ENCODE results near the gene TLE1. TPM values are rescaled to one million over a fixed set of nuclear protein-coding genes. Genes with fewer than 3 reads are reported as not detected.
"Not testable (repeated sequence)": the region's sequence is repeated elsewhere in the genome, so short reads cannot be mapped to it uniquely, and the experiment has no call there.

TLE1 gene
- total and polyA plus RNA-seq, 4 donors, result 57.0 to 69.9 (median 64.3) TPM

DNA sequence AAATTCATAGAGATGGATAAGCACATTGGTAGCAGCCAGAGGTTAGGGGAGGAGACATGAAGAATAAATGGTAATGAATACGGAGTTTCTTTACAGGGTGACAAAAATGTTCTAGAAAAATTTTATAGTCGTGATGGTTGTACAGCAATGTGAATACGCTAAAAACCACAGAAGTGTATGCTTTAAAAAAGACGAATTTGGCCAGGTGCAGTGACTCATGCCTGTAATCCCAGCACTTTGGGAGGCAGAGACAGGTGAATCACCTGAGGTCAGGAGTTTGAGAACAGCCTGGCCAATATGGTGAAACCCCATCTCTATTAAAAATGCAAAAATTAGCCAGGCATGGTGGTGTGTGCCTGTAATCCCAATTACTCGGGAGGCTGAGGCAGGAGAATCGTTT is 44.8 kb downstream of the TLE1 start:
- H3K27me3 ChIP-seq (ENCODE audit: control insufficient read depth, insufficient read depth, low read length); H3K9me3 ChIP-seq (ENCODE audit: control insufficient read depth, insufficient read depth, low read length); DNase-seq (ENCODE audit: low read depth in 4 of 6, low spot score in 6 of 6); H3K36me3 ChIP-seq (ENCODE audit: control insufficient read depth, insufficient read depth, low read length); H3K4me1 ChIP-seq (ENCODE audit: control insufficient read depth, insufficient read depth, low read length); H3K4me3 ChIP-seq (ENCODE audit: low read depth, low read length); H3K27ac ChIP-seq (ENCODE audit: low read depth, low read length): not testable (repeated sequence)
- WGBS (ENCODE audit: insufficient coverage), result 100% methylated on average over 2 of the region's 6 CpGs

DNA sequence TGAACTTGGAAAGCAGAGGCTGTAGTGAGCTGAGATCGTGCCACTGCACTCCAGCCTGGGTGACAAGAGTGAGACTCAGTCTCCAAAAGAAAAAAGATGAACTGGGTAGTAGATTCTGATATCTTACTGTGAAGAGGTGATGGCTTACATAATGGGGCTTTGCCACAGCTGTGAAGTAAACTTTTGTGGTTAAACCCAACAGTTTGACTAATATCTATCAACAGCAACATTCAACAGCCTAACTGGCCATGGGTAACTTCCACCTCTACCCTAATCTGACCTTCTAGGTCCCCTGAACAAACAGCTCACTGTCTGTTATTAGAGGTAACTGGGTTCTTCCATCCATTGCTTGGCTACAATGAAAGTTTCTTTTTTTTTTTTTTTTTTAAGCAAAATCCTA is 52.1 kb downstream of the TLE1 start:
- no peak overlapping the region for H3K4me3 ChIP-seq (ENCODE audit: low read depth, low read length)
- H3K36me3 ChIP-seq (ENCODE audit: control insufficient read depth, insufficient read depth, low read length), result no peaks in the 10 kb centered on the region
- H3K27me3 ChIP-seq (ENCODE audit: control insufficient read depth, insufficient read depth, low read length), result no peaks in the 10 kb centered on the region
- WGBS (ENCODE audit: insufficient coverage), result 92% methylated on average over 1 of the region's 1 CpG
- no peak for DNase-seq (ENCODE audit: low read depth in 4 of 6, low spot score in 6 of 6)
- H3K4me1 ChIP-seq (ENCODE audit: control insufficient read depth, insufficient read depth, low read length), result peaks cover 9% of the 10 kb centered on the region
- H3K9me3 ChIP-seq (ENCODE audit: control insufficient read depth, insufficient read depth, low read length), result no peaks in the 10 kb centered on the region
- H3K27ac ChIP-seq (ENCODE audit: low read depth, low read length), result no peak overlapping the region

DNA sequence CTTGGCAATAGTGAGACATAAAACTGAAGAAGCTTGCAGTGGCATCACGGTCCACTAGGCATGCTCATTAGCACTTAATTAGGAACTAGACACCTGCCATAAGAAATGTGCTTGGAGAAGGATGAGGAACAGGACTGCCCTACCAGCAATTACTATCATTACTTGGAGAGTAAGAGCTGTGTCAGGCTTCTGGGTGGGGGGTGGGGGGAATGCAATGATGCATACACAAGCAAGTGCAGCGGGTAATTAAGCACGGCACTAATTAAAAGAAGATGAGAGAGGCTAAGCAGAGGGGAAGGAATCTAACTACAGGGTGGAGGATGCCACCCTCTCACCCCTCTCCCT is 53.1 kb downstream of the TLE1 start:
- no peaks in the 10 kb centered on the region for H3K27me3 ChIP-seq (ENCODE audit: control insufficient read depth, insufficient read depth, low read length)
- H3K4me3 ChIP-seq (ENCODE audit: low read depth, low read length), result no peak overlapping the region
- H3K27ac ChIP-seq (ENCODE audit: low read depth, low read length), result no peak overlapping the region
- DNase-seq (ENCODE audit: low read depth in 4 of 6, low spot score in 6 of 6), result peak in 2 of 6 donors; percentile 67 to 84
- peaks cover 7% of the 10 kb centered on the region for H3K4me1 ChIP-seq (ENCODE audit: control insufficient read depth, insufficient read depth, low read length)
- WGBS (ENCODE audit: insufficient coverage), result no CpG with 5 or more reads among the region's 3 CpGs
- no peaks in the 10 kb centered on the region for H3K9me3 ChIP-seq (ENCODE audit: control insufficient read depth, insufficient read depth, low read length)
- peaks cover 3% of the 10 kb centered on the region for H3K36me3 ChIP-seq (ENCODE audit: control insufficient read depth, insufficient read depth, low read length)

DNA sequence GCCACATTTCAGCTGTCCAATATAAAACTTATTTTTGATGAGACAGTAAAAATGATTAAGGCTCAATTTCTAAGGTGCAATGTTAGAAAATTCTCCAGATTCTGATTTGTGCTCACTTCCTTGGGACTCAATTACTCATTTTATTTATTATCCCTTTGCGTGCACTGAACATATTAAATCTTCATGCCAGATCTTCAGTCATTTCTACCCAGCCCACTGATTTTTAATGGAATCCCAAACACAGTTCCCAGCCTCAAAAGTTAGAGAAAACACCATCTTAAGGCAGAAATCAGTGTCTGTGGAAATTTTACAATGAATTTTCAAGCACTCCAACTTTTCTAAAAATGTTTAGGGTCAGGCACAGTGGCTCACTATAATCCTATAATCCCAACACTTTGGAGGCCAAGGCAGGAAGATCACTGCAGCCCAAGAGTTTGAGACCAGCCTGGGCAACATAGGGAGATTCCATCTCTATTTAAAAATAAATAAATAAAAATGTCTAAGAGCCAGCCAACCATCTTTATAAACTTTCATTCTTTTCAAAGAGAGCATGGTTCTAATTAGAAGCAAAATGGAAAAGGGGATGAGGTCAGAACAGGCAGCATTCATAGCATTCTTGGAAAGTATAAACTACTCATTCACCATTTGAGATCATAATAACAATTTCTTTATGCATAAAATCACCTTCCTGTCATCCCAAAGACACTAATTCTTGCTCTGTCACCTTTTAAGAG is 53.7 kb downstream of the TLE1 start:
- Histone ChIP-seq H3K4me1 (ENCODE audit: control insufficient read depth, insufficient read depth, low read length) (peaks cover 7% of the 10 kb centered on the region), H3K9me3 (ENCODE audit: control insufficient read depth, insufficient read depth, low read length) (no peaks in the 10 kb centered on the region), H3K27ac (ENCODE audit: low read depth, low read length) (no peak overlapping the region), H3K4me3 (ENCODE audit: low read depth, low read length) (no peak overlapping the region), H3K36me3 (ENCODE audit: control insufficient read depth, insufficient read depth, low read length) (peaks cover 3% of the 10 kb centered on the region), H3K27me3 (ENCODE audit: control insufficient read depth, insufficient read depth, low read length) (no peaks in the 10 kb centered on the region)
- DNase-seq (ENCODE audit: low read depth in 4 of 6, low spot score in 6 of 6), result no peak
- 100% methylated on average over 1 of the region's 1 CpG for WGBS (ENCODE audit: insufficient coverage)

DNA sequence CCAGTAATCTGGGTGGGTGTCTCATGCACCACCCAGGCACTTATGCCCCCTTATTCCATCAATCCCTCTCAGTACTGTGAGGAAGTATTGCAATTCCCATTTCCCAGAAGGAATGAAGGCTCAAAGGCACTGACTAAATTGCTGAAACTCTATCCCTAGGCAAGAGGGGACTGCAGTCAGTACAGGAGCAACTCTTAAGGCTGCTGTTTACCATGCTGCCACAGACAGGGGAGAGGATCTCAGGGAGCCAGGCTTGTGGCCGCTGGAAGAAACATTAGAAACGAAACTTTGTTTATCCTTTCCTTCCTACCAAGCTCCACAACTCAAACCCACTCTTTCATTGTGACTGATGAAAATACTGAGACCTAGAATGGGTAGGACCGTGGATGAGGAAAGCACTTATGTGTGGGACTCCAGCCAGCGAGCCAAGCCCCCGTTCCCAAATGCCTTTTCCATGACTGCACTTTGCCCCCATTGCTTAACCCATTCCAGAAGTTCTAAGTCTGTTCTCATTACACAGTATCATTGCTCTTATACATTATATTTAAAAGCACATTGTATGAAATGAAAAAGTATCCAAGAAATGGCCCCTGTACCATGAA is 54.3 kb downstream of the TLE1 start:
- Histone ChIP-seq H3K4me1 (ENCODE audit: control insufficient read depth, insufficient read depth, low read length) (peaks cover 7% of the 10 kb centered on the region), H3K36me3 (ENCODE audit: control insufficient read depth, insufficient read depth, low read length) (peaks cover 3% of the 10 kb centered on the region), H3K9me3 (ENCODE audit: control insufficient read depth, insufficient read depth, low read length) (no peaks in the 10 kb centered on the region), H3K27me3 (ENCODE audit: control insufficient read depth, insufficient read depth, low read length) (no peaks in the 10 kb centered on the region), H3K4me3 (ENCODE audit: low read depth, low read length) (no peak overlapping the region), H3K27ac (ENCODE audit: low read depth, low read length) (peak overlapping the region; percentile 36)
- no CpG with 5 or more reads among the region's 5 CpGs for WGBS (ENCODE audit: insufficient coverage)
- DNase-seq (ENCODE audit: low read depth in 4 of 6, low spot score in 6 of 6), result no peak

DNA sequence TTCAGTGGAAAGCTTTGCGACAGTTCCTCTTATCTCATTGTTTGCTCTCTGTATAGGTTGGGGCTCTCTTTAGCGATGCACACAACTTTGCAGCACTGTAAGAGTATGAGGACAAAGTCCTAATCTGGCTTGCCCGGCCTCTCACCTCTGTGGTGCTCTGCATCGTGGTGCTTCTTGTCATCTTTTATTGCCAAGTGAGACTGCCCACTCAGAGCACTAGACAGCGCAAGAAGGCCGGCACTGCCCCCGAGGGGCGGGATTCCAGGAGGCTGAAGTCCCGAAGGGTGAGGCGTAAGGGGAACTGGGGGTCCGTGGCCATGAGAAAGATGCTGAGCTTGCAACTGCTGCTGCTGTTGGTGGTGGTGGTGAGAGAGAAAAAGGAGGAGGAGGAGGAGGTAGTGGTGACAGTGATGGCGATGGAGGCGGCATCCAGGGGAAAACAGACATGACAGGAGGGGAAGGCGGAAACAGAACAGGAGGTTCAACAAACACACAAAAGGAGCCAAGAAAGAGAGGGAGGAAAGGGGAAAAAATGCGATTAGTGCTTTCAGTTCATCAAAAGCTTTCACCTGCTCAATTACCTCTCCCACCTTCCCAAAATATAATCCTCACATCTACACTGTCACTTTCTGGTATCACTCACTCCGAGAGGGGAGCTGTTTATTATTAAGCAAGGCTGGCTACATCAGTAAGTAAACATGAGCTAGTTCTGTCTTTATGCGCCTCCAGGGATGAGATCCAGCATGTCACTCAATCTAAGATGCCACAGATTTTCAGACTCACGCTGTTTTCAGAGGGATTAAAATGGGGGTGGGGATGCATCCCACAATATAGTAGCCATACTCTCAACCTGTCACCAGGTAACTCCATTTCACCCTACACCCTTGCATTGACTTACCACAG is 55.1 kb downstream of the TLE1 start:
- Histone ChIP-seq H3K27ac (ENCODE audit: low read depth, low read length) (peak overlapping the region; percentile 10), H3K4me3 (ENCODE audit: low read depth, low read length) (no peak overlapping the region), H3K9me3 (ENCODE audit: control insufficient read depth, insufficient read depth, low read length) (no peaks in the 10 kb centered on the region), H3K27me3 (ENCODE audit: control insufficient read depth, insufficient read depth, low read length) (no peaks in the 10 kb centered on the region), H3K36me3 (ENCODE audit: control insufficient read depth, insufficient read depth, low read length) (peaks cover 3% of the 10 kb centered on the region), H3K4me1 (ENCODE audit: control insufficient read depth, insufficient read depth, low read length) (peaks cover 7% of the 10 kb centered on the region)
- 54% methylated on average over 13 of the region's 18 CpGs for WGBS (ENCODE audit: insufficient coverage)
- DNase-seq (ENCODE audit: low read depth in 4 of 6, low spot score in 6 of 6), result peak in 1 of 6 donors; percentile 69

DNA sequence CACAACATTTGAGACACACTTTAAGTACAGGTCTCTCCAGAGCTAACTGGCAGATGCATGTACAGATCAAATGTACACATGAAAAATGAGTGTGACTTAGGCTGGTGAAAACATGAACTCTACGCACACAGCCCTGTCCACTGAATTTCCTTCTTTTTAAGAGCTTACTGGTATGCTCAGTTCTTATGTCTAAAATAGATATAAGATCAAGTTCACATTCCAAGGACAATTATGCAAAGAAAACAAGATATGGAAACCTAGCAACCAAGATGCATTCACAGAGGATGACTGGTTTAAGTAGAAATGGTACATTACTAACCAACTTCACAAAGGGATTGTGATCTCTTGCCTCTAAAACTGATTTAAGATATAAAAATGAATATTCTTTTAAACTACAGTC is 56.7 kb downstream of the TLE1 start:
- Histone ChIP-seq H3K27ac (ENCODE audit: low read depth, low read length) (no peak overlapping the region), H3K27me3 (ENCODE audit: control insufficient read depth, insufficient read depth, low read length) (no peaks in the 10 kb centered on the region), H3K4me1 (ENCODE audit: control insufficient read depth, insufficient read depth, low read length) (peaks cover 7% of the 10 kb centered on the region), H3K4me3 (ENCODE audit: low read depth, low read length) (no peak overlapping the region), H3K36me3 (ENCODE audit: control insufficient read depth, insufficient read depth, low read length) (peaks cover 3% of the 10 kb centered on the region), H3K9me3 (ENCODE audit: control insufficient read depth, insufficient read depth, low read length) (no peaks in the 10 kb centered on the region)
- no CpG with 5 or more reads among the region's 1 CpG for WGBS (ENCODE audit: insufficient coverage)
- no peak for DNase-seq (ENCODE audit: low read depth in 4 of 6, low spot score in 6 of 6)

DNA sequence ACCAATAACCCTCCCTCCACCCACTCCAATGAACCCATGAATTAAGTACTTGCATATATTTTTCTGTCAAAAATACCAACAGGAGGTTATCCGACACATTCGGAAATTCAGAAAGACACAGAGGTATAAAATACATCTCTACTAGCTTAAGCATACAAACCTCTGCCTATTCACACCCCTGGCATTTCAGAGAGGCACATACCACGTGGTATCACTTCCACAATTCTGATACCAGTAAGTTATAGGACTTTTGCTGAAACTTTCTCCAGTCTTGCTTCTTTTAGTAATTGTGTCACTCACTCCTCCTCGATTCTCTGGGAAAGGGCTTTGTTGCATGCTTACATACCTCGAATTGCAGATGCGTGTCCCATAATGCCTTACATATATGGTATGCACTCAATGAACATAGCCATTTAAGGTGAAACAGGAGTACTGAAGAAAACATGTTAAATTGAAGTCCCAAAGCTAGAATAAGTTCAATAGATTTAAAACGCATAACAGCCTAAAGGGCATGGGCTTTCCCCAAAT is 58.1 kb downstream of the TLE1 start:
- H3K4me3 ChIP-seq (ENCODE audit: low read depth, low read length), result no peak overlapping the region
- DNase-seq (ENCODE audit: low read depth in 4 of 6, low spot score in 6 of 6), result no peak
- WGBS (ENCODE audit: insufficient coverage), result 90% methylated on average over 5 of the region's 7 CpGs
- peaks cover 3% of the 10 kb centered on the region for H3K36me3 ChIP-seq (ENCODE audit: control insufficient read depth, insufficient read depth, low read length)
- peaks cover 1% of the 10 kb centered on the region for H3K4me1 ChIP-seq (ENCODE audit: control insufficient read depth, insufficient read depth, low read length)
- no peaks in the 10 kb centered on the region for H3K27me3 ChIP-seq (ENCODE audit: control insufficient read depth, insufficient read depth, low read length)
- no peaks in the 10 kb centered on the region for H3K9me3 ChIP-seq (ENCODE audit: control insufficient read depth, insufficient read depth, low read length)
- no peak overlapping the region for H3K27ac ChIP-seq (ENCODE audit: low read depth, low read length)

DNA sequence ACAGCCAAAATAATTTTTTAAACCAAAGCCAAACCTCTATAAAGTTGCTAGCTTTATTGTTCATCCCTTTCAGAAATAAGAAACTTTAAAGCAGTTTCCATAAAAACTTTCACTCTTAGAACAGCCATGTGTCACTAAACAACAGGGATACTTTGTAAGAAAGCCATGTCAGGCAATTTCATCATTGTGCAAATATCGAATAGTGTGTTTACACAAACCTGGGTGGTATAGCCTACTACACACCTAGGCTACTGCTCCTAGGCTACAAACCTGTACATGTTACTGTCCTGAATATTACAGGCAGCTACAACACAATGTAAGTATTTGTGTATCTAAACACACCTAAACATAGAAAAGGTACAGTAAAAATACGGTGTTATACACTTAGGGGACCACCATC is 59.9 kb downstream of the TLE1 start:
- Histone ChIP-seq H3K4me1 (ENCODE audit: control insufficient read depth, insufficient read depth, low read length) (no peaks in the 10 kb centered on the region), H3K4me3 (ENCODE audit: low read depth, low read length) (no peak overlapping the region), H3K9me3 (ENCODE audit: control insufficient read depth, insufficient read depth, low read length) (no peaks in the 10 kb centered on the region), H3K27me3 (ENCODE audit: control insufficient read depth, insufficient read depth, low read length) (no peaks in the 10 kb centered on the region), H3K27ac (ENCODE audit: low read depth, low read length) (no peak overlapping the region), H3K36me3 (ENCODE audit: control insufficient read depth, insufficient read depth, low read length) (peaks cover 3% of the 10 kb centered on the region)
- 100% methylated on average over 1 of the region's 2 CpGs for WGBS (ENCODE audit: insufficient coverage)
- DNase-seq (ENCODE audit: low read depth in 4 of 6, low spot score in 6 of 6), result no peak

All from spinal cord (tissue), 10 donors.